Brain microvascular endothelial cell (primary cell): ENCODE measurements around the gene DACH1.

Source experiments
- DNase-seq: peaks from one replicate; pipeline ENCODE4 v3.0.0-alpha.2; 2020
- H3K27ac ChIP-seq: fragments of 250-450 bp; sonication (Bioruptor Pico); 2 replicates; pipeline ENCODE4 v1.5.1; 2020; ENCODE audit warnings: mild to moderate bottlenecking, moderate library complexity
- H3K27me3 ChIP-seq: fragments of 250-450 bp; sonication (Bioruptor Pico); replicated peaks from 2 replicates; pipeline ENCODE4 v1.5.1; 2020; ENCODE audit warnings: mild to moderate bottlenecking
- H3K36me3 ChIP-seq: fragments of 250-450 bp; sonication (Bioruptor Pico); replicated peaks from 2 replicates; pipeline ENCODE4 v1.5.1; 2020; ENCODE audit warnings: mild to moderate bottlenecking
- H3K4me3 ChIP-seq: 2 replicates; pipeline ENCODE4 v1.5.1; 2011; ENCODE audit warnings: low read depth, mild to moderate bottlenecking, control low read depth, low read length, moderate library complexity
- CTCF ChIP-seq: IDR thresholded peaks from 2 replicates; pipeline ENCODE4 v1.5.1; 2011; ENCODE audit warnings: low read depth, mild to moderate bottlenecking, moderate library complexity, low read length, control low read depth, inconsistent platforms; ENCODE audit errors: missing control alignments
- in situ Hi-C: cut with HindIII; loops from 2 replicates; pipeline ENCODE4 v1.10.0; 2017; ENCODE audit warnings: low sequenced_read_pairs, low pct_ligation_motif_present

The DACH1 gene

GRCh38 chr13:71772361-71772760, 94.6 kb downstream of the DACH1 start:
- in situ Hi-C loops: no loop called here
- DNase-seq: no peak
- no peak for TF ChIP-seq CTCF
- H3K27me3 ChIP-seq: no peaks in the 10 kb centered on the region
- H3K27ac ChIP-seq: no peak overlapping the region
- no peak overlapping the region for H3K4me3 ChIP-seq
- no peaks in the 10 kb centered on the region for H3K36me3 ChIP-seq

GRCh38 chr13:71771144-71771543, 95.9 kb downstream of the DACH1 start:
- TF ChIP-seq CTCF: no peak
- no peaks in the 10 kb centered on the region for H3K36me3 ChIP-seq
- no peaks in the 10 kb centered on the region for H3K27me3 ChIP-seq
- in situ Hi-C loops: no loop called here
- no peak for DNase-seq
- no peak overlapping the region for H3K4me3 ChIP-seq
- H3K27ac ChIP-seq: no peak overlapping the region

DNA sequence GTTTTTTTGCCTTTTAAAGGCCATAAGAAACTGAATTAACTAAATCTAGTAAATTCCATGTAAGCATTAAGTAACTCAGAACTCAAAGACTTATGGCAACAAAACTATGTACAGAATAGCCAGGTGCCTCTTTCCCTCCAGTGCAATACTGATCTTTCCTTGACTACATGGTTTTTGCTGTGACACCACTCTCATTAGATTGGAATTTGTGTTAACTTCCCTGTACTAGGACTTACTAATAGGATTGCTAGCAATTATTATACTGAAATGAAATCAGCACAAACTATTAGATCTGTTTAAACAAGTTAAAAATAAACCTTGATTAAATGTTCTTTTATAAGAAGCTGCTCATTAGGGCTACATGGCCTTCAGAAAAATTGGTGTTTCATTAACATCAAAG, 96.3 kb downstream of the DACH1 start:
- Histone ChIP-seq H3K4me3 (no peak overlapping the region), H3K36me3 (no peaks in the 10 kb centered on the region), H3K27ac (no peak overlapping the region), H3K27me3 (no peaks in the 10 kb centered on the region)
- in situ Hi-C loops: no loop called here
- DNase-seq: no peak
- TF ChIP-seq CTCF: no peak

DNA sequence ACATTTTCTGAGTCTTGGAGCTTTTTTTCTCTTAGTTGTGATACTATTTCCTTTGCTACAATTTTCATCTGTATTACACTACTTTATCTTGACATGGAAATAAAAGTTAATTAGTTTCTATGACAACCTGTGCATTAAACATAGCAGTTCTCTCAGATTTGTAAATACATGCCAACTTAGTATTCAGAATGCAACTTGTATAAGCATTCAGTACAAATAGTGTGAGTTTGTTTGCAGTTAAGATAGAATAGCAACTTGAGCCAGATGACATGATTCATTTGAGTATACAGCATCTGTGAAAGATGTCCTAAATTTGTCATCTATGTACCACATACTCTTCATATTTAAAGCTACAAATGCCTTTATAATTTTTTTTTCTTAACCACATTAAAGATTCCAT, 98.1 kb downstream of the DACH1 start:
- H3K27ac ChIP-seq: no peak overlapping the region
- in situ Hi-C loops: no loop called here
- H3K36me3 ChIP-seq: no peaks in the 10 kb centered on the region
- no peak overlapping the region for H3K4me3 ChIP-seq
- no peaks in the 10 kb centered on the region for H3K27me3 ChIP-seq
- no peak for TF ChIP-seq CTCF
- no peak for DNase-seq

DNA sequence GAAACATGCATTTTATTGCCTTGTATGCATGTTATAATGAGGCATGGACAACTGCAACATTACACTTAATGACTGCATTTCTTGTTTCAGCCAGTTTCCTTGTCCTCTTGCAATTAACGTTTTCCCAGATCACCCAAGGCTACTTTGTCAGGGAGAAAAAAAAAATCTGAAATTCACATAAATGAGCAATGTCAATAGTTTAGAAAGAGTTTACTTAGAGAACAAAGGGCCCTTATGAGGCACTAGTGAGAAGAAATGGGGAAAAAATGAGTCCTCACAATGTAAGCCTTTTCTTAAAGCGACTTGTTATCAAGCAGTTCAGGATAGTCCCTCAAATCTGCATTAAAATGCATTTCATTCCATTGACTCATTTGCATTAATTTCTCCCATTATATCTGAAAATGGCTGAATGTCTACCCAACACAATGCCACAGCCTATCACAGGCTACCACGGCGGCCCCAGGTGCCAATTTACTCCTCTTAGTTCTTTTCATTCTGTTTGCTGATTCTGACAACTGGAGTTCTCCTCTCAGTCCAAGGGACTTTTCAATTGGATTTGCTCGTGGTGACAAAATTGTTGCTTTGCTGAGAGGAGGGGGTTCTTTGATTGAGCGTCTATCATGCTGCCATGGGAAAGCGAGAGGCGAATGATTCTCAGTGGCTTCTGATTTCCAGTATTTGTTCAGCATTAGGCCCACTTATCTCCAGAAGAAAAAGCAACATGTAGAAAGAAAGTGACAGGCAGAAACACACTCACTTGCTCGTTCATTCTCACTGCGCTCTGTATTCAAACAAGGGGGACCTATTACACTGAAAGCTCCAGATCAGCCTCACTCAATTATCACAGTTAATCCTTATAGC, 107.1 kb downstream of the DACH1 start:
- Histone ChIP-seq H3K4me3 (no peak overlapping the region), H3K36me3 (no peaks in the 10 kb centered on the region), H3K27me3 (no peaks in the 10 kb centered on the region), H3K27ac (no peak overlapping the region)
- in situ Hi-C loops: no loop called here
- no peak for DNase-seq
- no peak for TF ChIP-seq CTCF

DNA sequence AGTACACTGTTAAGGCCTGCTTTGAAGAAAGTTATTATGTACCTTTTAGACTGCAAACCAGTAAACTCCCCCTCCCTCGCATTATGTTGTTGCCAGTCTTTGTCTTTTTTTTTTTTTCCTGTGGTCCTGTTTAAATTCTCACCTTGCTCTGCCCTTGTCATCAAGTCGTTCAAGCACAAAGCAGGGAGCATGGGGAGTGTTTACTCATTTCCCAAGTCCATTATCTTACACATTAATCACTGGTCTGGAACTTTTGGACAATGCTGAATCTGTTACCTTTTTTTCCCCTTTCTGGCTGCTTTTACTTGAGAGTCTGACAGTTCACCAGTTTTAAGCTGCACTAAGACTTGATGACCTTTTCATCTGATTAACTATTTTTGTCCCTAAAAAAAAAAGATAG, 108.2 kb downstream of the DACH1 start:
- H3K4me3 ChIP-seq: no peak overlapping the region
- no peak for TF ChIP-seq CTCF
- no peak for DNase-seq
- H3K27ac ChIP-seq: no peak overlapping the region
- no peaks in the 10 kb centered on the region for H3K27me3 ChIP-seq
- H3K36me3 ChIP-seq: no peaks in the 10 kb centered on the region
- in situ Hi-C loops: no loop called here
